ENCODE measurements around the gene LRRC7.

LRRC7 gene

DNA sequence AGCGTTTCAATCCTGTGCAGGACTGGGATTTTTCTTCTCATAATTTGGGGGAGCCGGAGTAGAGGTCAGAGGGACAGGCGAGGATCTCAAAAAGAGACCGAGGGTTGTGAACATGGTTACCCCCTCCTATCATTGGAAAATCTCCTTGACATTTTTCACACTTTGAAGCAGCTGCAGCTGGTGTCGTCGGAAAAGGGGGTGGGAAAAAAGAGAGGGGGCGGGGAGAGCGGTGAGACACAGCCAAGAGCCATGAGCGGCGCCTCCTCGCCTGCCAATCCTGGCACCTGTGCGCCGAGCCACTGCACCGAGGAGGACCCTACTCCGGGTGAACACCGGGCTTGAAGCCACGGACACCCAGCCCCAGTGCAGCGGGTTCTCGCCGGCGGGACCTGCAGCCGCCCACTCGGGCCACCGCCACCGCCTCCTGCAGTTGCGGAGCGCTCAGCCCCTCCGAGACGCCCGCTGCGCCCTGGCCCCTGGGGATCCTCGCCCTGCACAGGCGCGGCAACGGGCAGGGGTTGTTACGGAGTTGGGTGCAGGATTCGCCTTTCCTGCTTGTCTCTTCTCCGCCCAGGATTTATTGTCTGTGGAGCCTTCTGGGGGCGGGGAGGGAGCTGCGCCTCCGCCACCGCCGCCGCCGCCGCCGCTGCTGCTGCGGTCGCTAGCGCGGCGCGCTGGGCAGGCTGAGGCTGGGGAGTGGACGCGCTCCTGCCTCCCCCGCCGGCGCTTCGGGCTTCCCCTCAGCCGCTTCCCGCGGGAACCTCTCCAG, at the start of gene LRRC7:
Gene LRRC7 (plus strand): TSS at position 271 of the 769 bp plus-strand sequence. CDS start 718 bp downstream, outside the sequence.
- peak; percentile 41 for DNase-seq

DNA sequence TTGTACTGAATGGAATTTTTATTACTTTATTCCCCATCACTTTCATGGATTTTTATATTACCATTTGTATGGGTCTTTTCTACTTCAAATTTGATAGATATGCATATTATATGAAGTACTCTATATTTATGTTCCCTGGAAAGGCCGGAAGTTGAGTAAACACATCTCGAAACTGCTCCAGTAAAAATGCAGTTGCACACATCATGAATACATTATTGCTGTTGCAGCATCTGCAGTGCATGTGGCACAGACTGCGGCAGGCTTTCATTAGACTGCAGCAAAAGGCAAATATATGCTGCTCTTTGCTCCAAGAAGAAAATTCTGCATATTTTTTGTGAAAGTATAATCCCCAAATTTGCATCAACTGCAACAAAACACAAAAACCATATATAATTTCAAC, 48.7 kb upstream of the LRRC7 start:
- DNase-seq, result no peak

DNA sequence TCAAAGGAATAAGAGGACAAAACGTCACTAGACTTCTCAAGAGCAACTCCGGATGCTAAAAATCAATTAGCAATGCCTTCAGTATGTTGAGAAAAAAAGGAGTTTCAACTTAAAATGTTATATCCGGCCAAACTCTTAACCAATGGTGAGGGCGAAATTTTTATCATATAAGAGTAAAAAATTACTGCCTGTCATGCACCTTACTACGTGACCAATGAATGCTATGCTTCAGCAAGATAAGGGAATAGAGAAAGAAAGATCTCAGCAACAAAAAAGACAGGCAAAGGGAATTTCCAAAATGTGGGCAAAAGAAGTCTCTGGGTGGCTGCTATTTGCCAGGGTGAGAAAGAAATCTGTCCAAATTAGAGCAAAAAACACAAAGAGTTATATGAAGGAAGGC, 47.4 kb upstream of the LRRC7 start:
- DNase-seq, result no peak

DNA sequence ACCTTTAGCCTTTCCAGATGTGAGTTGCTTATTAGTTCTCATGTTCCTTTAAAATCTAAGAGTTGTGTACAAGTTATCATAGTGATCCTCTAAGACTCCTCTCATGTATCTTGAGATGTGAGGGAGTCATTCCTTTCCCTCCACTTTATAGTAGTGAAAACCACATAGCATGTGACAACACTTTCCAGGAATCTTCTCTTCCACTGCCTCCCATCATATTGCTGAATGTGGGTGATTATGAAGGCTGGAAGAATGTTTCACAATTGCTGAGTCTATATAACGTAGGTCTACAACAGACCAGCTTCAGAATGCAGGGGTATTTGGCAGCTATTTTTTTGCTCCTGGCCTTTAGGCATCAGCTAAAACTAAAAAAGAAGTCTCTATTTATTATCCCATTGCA, 44.7 kb upstream of the LRRC7 start:
- no peak for DNase-seq

DNA sequence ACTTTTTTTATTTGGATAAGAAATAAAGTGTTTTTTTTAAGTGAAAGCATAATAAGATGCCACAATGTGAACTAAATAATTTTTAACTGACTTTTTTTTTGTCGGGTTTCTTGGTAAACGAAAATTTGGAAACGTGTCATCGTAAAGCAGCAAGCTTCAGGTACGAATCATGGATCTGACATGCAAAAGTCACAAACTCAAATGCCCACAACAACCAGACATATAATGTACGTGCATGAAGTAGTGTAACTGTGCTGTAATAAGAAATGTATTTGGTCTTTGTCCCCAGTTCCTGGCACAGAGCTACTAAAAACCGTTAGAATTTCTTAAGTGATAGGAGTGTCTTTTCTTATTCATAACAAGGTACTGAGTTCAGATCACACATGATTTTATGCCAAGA, 44.3 kb upstream of the LRRC7 start:
- no peak for DNase-seq

DNA sequence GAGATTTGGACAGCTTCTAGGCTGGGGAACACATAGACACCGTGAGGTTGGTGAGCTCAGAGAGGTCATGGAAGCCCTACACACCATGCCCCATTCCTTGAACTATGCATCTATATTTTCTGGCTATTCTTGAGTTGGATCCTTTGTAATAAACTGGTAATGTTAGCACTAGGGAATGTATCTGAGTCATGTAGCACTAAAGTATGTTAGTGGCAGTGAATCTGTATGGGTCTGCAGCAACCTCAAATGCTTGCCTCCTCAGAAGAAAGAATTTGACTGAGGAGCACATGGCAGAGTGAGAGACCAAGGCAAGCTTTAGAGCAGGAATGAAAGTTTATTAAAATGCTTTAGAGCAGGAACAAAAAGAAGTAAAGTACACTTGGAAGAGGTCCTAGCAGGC, 43.7 kb upstream of the LRRC7 start:
- no peak for DNase-seq

DNA sequence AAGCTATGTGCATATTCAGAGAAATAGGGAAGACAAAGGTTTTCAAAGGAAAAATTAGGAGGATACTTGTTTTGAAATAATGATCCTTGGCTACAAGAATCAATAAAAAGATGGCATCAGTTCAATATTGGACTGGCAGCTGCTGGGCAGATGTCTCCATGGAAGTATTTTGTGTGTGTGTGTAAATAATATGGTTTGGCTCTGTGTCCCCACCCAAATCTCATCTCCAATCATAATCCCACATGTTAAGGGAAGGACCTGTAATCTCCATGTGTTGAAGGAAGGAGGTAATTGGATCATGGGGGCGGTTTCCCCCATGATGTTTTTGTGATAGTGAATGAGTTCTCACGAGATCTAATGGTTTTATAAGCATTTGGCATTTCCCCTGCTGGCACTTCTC, 40.4 kb upstream of the LRRC7 start:
- DNase-seq, result no peak

DNA sequence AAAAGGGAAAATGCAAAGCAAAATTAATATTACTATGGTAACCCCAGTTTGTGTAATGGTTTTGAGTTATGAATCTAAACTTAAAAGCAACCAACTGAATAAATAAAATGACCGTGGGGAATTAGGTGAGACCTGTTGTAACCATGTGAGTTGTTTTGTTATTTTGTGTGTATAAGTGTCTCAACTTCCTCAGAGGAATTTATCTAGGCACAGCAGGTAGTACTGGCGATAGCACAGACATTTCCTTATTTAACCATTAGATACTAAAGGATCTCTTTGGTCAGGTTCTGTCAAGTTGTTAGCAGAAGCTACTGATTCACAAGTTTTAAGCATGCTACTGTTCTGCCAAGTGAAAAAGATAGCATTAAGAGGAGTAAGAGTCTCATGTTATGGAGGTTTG, 39.3 kb upstream of the LRRC7 start:
- DNase-seq, result no peak

DNA sequence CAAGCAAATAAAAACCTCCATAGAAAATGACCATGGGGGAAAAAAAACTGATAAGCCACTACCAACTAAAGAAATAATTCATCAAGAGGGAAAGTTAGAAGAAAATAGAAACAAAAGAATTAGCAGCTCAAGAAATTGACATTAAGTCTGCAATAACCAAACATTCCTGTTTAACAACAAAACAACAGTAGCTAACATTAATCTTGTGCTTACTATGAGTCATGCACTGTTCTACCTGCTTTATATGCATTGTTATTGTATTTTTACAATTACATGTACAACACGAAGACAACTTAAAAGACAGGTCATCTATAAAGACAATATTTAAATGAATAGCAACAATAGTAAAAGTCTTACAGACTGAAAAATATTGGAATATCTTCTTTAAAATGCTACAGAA, 34.4 kb upstream of the LRRC7 start:
- no peak for DNase-seq

DNA sequence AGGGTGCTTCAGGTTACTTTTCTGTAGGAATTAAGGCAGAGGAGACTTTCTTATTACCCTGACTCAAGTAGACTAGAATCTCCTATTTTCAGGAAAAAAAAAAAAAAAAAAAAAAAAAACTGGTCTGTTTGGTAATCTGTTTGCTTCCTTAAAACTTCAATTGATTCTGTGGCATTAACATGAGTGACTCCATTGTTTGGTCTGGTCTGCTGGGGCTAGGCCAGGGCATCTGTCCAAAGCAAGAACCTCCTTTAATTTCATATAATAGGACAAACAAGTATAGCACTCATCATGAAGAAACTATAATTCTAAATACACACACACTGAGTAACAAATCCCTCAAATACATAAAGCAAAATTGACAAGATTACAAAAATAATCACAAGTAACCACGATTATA, 32.9 kb upstream of the LRRC7 start:
- DNase-seq, result no peak

DNA sequence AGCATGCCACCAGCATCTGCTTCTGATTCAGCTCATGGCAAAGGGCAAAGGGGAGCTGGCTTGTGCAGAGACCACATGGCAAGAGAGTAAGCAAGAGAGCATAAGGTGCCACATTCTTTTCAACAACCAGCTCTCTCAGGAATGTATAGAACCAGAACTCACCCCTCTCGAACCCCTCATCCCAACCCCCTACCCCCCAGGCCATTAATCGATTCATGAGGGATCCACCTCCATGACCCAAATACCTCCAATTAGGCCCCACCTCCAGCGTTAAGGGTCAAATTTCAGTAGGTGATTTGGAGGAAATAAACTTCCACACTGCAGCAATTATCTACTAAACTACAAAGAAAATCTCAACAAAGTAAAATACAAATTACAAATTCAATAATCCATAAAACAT, 32.2 kb upstream of the LRRC7 start:
- no peak for DNase-seq

DNA sequence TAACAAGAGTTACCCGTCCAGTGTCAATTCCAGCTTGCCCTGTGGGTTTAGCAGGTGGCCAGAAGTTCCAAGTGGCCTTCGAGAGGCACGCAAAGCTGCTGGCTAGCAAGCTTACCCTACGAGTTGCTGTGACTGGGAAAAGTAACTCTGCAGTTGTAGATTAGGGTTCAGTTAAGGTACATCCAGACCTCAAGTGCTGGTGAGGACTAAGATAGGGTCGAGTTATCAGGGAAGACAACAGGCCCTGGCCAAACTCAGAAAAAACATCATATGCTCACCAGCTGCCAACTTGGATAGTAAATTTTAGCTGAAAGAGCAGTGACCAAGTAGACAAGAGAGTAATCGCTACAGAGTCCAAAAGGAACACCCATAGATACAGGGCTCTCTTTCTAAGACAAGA, 27.7 kb upstream of the LRRC7 start:
- no peak for DNase-seq

DNA sequence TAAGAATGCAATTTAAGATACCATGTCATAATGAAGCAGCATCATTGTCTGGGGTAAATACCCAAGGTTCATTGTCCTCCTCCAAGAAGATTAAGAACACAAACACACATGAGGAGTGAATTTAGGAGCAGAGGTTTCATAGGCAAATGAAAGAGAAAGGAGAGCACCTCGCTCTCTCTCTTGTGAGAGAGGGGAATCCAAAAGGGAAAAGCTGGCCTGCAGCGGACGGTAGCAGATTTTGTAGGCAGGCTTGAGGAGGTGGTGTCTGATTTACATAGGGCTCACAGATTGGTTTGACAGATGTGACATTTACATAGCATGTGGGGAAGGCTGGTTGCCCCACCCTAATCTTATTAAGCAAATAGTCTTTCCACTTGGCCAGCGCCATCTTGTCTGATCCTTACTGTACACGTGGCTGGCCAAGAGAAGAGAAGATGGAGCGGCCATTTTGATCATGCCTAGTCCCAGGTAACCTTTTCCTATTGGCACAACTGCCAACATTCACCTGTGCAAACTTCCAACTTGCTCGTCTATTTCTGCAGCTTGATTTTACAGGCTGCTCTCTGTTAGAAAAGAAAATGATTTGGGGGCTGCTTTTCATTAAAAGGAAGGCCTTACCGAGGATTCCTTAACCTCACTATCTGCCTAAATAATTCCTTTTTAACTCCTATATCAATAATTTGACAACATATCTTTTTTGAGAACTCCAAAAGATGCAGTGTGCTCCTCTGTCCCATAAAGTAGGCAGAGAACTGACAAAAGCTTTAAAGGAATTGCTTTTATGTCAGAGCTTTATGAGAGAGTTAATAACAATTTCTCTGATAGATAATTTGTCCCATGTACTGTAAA, 16.0 kb upstream of the LRRC7 start:
- DNase-seq, result no peak

DNA sequence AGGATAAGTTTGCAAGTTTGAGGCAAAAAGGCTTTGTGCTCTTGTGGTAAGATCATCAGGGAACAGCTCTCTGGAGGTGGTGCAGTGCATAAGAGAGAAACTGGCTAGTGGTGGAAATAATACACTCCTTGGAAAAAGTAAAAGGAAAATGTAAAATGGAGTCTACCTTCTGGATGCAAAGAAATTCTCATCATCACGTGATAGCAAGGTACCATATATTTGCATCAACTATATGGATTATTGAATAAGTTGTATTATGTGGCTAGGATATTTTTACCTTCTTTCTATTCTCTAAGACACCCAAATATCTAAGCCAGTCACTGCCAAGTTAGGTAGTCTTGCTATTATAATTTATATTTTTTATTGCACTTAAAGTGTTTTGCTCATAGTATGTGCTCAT, 14.0 kb upstream of the LRRC7 start:
- no peak for DNase-seq

DNA sequence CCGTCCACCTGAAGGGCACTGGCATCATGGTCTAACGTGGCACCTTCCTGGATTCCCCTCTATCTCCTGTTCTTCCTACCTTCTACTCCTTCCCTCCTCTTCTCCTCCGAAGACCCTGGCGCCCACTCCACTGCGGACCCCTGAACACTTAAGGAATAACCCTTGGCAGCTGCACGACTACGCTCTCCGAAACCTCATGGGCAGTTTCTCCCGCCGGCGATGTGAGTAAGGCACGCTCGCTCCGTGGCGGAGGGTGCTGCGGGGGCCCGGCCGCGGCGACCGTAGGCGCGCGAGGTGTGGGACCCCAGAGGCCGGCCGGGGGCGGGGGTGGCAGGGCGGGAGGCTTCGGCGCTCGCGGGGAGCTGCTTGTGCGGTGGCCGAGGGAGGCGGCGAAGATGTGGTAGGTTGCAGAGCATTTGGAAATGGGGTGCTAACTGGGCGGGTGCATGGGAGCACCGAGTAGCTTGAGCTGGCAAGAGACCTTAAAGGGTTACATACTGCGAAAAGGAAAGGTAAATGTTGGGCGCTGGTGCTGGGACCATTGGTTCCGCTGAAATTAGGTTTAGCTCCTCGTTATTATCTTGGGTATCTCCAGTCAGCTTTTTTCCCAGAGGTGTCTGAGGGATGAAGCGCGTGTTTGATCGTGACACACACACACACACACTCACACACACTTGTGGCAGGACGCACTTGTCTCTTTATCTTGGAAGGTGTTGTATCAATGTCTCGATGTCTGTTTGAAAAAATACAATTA, 876 bp downstream of the LRRC7 start:
- DNase-seq, result no peak

DNA sequence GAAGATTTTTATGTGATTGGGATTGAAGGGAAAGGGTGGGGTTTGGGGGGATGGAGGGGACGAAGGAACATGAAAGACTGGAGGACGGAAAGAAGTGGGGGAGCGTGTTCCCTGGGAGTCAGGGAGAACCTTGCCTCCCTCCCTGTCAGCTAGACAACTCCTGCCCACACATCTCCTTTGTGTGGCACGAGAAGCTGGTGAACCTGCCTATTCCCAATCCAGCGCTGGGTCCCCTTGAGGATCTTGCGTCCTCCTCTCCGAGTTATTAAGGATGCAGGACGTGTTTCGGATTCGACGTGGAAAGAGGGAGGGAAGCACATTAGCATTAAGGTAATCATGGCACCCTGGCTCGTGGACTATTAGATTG, 1.4 kb downstream of the LRRC7 start:
- no peak for DNase-seq

DNA sequence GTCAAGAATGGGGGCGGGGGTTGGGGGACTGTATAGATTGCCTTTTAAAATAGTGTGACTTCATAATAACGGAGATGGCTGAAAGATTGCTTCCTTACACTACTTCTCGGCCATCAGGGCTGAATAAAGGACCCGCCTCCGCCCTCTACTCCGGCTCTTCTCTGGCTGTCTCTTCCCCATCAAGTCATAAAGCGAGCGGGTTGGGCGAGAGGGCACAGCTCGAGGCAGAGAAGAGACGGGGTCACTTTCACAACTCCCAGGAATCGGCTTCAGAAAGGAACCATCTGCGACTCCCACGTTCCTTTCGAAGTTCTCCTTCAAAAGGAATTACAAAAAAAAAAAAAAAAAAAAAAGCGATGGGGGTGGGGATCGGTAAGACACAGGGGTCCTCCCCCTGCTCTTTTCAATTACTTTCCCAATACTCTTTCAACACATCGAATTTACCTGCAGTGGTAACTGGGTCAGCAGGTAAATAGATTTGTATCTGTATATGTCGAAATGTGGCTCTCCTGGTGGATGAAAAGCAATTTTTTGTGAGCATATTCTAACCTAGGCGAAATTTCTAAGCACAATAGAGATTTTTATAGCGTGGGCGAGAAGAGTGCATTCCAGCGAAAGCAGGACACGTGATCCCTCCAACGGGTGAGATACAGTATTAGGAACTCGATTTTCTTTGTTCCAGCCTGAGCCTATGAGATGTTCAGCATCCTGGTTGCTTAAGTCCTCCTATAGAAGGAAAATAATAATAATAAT, 2.0 kb downstream of the LRRC7 start:
- DNase-seq, result no peak

DNA sequence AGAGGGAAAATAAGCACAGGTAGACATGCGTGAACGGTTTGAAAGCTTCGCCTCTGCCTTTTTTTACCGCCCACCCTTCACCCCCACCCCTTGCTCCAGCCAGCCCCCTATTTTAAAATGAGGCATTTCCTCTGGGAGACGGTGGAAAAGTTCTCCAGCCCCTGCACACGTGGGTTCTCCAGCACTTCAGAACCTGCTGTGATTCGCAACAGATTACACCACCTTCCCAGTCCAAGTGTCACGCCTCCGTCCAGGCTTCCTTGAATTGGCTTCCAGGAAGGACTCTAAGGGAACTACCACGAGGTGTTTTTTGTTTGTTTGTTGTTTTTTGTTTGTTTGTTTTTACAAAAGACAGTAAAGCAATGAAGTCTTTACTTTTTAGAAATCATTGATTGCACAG, 2.6 kb downstream of the LRRC7 start:
- no peak for DNase-seq

DNA sequence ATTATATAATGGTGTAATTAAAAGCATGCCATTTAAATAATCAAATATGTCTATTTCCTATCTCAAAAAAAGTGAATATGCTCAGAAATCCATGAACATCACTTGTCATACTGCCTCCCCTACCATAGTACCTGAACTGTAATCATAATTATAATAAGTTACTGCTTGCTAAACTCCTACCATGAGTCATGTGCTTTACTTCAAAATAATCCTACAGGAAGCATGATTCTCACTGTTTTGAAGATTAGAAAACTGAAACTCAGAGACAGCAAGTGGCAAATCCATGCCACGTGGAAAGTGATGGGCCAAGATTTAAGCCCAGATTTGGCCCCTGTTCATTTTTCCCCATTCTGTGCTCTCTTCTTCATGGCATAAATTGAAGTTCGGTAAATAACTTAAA, 5.2 kb downstream of the LRRC7 start:
- DNase-seq, result no peak

DNA sequence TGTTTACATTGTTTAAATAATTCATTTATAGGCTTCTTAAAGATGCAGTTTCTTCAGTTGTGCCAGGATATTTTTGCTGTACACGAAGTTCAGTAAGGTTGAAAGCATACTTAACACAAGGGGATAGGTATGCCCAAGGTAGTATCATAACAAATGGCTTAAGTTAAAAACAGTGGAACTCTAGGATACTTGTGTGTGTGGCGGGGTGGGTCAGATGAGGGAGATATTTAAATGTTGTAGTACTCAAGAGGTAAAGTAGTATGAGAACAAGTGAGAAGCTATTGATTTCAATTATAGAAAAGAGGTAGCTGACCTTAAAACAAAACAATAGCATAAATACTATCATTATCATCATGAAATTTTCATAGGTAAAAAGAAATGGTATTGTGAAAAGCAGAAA, 6.2 kb downstream of the LRRC7 start:
- DNase-seq, result no peak

DNA sequence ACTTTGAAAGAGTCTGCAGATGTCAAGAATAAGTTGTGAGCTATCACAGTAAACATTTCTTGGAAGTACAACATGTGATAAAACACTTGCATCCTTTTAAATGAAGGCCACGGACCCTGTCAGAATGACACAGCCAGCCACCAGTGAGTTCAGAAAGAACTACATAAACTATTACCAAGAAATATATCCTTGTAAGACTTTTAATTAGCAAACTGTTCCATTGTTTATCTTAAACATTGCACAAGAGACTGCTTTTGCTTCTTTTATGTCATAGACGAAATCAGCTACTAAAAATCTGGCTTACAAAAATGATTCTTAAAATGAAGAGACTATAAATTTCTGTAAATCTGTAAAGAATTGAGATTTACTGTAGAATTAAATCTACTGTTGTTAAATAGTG, 17.9 kb downstream of the LRRC7 start:
- no peak for DNase-seq

DNA sequence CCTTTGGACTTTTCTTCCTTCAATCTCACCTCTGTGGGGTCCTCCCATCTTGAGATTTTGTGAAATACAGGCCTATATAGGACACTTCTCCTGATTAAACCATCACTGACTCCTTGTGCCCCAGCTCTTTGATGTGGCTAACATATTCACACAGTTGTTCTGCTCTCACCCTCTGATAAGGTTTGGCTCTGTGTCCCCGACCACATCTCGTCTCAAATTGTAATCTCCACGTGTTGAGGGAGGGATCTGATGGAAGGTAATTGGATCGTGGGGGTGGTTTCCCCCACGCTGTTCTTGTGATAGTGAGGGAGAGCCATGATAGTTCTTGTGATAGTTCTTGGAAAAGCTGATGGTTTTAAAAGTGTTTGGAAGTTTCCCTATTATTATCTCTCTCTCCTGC, 19.7 kb downstream of the LRRC7 start:
- DNase-seq, result no peak

DNA sequence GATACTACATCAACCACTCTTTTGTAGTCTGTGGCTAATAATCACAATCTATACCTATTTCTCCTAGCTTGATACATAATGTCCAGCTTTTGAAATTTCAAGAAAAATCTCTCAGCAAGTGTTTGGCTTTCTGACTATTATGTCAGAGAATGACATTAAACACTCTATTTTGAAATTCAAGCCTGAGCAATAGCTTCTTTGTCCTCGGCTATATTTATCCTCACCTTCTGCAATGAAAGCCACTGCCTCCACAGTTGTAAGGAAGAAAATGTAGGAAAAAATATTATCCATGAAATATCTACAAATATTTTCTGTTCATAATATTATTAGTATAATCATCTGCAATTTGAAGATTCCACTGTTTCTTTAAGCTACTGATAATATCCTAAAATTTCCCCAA, 22.1 kb downstream of the LRRC7 start:
- DNase-seq, result no peak
